Measurements from ENCODE around the gene SEL1L2. TPM values are rescaled to one million over a fixed set of nuclear protein-coding genes. Genes with fewer than 3 reads are reported as not detected.

SEL1L2 gene
- total RNA-seq, 2 experiments from 2014 or later: not detected

GRCh38 chr20:13960119-13960518 is 30.3 kb downstream of the SEL1L2 start:
- DNase-seq (no peak), ATAC-seq (no peak)
- ChIA-PET POLR2A (no interaction called here), CTCF (no interaction called here)
- intact Hi-C loops (cut with micrococcal nuclease): no loop called here
- Mint-ChIP-seq H3K36me3 (ENCODE audit: low read depth) (no peaks in the 10 kb centered on the region), H3K27ac (no peak overlapping the region), H3K9me3 (peaks cover 4% of the 10 kb centered on the region), H3K4me3 (no peak overlapping the region), H3K4me1 (ENCODE audit: low read depth) (no peaks in the 10 kb centered on the region), H3K27me3 (no peaks in the 10 kb centered on the region)
- no peak for TF ChIP-seq CTCF (IDR thresholded peaks at IDR 0.05)

- Mint-ChIP-seq H3K4me1 (ENCODE audit: low read depth) (no peaks in the 10 kb centered on the region), H3K27ac (no peak overlapping the region), H3K9me3 (peaks cover 5% of the 10 kb centered on the region), H3K27me3 (no peaks in the 10 kb centered on the region), H3K36me3 (ENCODE audit: low read depth) (no peaks in the 10 kb centered on the region), H3K4me3 (no peak overlapping the region)
- intact Hi-C loops (cut with micrococcal nuclease): no loop called here
- ATAC-seq (no peak), DNase-seq (peak; percentile 1)
- CTCF ChIA-PET: interaction anchor here (1.8 kb wide), 1 partner anchor 10 kb away, joined by 3 read pairs; no protein-coding TSS in a partner anchor
- no peak for TF ChIP-seq CTCF (IDR thresholded peaks at IDR 0.05)
- POLR2A ChIA-PET: no interaction called here
Observed at GRCh38 chr20:13953227-13953626, 37.2 kb downstream of the SEL1L2 start.

GRCh38 chr20:13947719-13948118 is 42.7 kb downstream of the SEL1L2 start:
- Mint-ChIP-seq H3K36me3 (ENCODE audit: low read depth) (no peaks in the 10 kb centered on the region), H3K27me3 (no peaks in the 10 kb centered on the region), H3K4me3 (no peak overlapping the region), H3K4me1 (ENCODE audit: low read depth) (no peaks in the 10 kb centered on the region), H3K27ac (no peak overlapping the region), H3K9me3 (peaks cover 5% of the 10 kb centered on the region)
- TF ChIP-seq CTCF (IDR thresholded peaks at IDR 0.05): no peak
- CTCF ChIA-PET: no interaction called here
- intact Hi-C loops (cut with micrococcal nuclease): no loop called here
- ATAC-seq: no peak
- no peak for DNase-seq
- POLR2A ChIA-PET: no interaction called here

GRCh38 chr20:13941031-13941430 is 49.4 kb downstream of the SEL1L2 start:
- peaks cover 4% of the 10 kb centered on the region for H3K27me3 Mint-ChIP-seq
- intact Hi-C loops (cut with micrococcal nuclease): no loop called here

More at GRCh38 chr20:13941031-13941430, 49.4 kb downstream of the SEL1L2 start:
- Mint-ChIP-seq H3K4me3 (no peak overlapping the region), H3K36me3 (ENCODE audit: low read depth) (no peaks in the 10 kb centered on the region), H3K4me1 (ENCODE audit: low read depth) (no peaks in the 10 kb centered on the region), H3K27ac (no peak overlapping the region), H3K9me3 (no peaks in the 10 kb centered on the region)
- POLR2A ChIA-PET: no interaction called here
- no peak for TF ChIP-seq CTCF (IDR thresholded peaks at IDR 0.05)
- no peak for ATAC-seq
- DNase-seq: no peak
- CTCF ChIA-PET: no interaction called here

All from activated CD8-positive, alpha-beta T cell treated with anti-CD3 and anti-CD28 coated beads for 36 hours (primary cell).